Breast epithelium (tissue), 3 donors: ENCODE results near the gene ART4.

Experiments
- POLR2A ChIP-seq: fragments of 450-650 bp; IDR thresholded peaks from one replicate; pipeline ENCODE4 v1.6.1; 2016; ENCODE audit warnings: antibody characterized with exemption, mild to moderate bottlenecking, moderate library complexity
- POLR2AphosphoS5 ChIP-seq, 3 donors: sonication (generic); formaldehyde crosslinking; IDR thresholded peaks; one replicate each; pipeline ENCODE4 v1.6.1; 2017; ENCODE audit warnings: antibody characterized with exemption in 3 of 3
- TF ChIP-seq, protein P1 (sequence below), 3 donors: fragments of 450-650 bp; IDR thresholded peaks; one replicate each; pipeline ENCODE4 v1.5.1; 2016 to 2017; ENCODE audit warnings: antibody characterized with exemption in 3 of 3, mild to moderate bottlenecking in 3 of 3, moderate library complexity in 3 of 3

DNA sequence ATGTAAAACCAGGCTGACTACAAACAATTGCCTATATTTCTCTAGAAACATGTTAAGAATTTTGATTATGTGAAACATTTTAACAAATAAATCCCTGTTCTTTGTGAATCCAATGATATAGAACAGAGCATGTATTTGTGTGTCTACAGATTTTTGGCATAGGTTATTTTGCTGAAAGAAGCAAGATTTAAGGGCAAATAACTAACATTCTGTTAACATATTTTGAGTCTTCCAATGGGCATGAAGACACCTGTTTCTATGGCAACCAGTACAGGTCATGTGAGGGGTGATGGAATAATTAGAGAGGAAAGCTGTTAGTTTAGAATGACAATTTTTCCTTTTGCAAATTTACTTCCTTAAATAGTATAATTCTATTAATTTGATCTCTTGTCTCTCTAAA, 8.8 kb downstream of the ART4 start:
- TF ChIP-seq, protein P1, sequence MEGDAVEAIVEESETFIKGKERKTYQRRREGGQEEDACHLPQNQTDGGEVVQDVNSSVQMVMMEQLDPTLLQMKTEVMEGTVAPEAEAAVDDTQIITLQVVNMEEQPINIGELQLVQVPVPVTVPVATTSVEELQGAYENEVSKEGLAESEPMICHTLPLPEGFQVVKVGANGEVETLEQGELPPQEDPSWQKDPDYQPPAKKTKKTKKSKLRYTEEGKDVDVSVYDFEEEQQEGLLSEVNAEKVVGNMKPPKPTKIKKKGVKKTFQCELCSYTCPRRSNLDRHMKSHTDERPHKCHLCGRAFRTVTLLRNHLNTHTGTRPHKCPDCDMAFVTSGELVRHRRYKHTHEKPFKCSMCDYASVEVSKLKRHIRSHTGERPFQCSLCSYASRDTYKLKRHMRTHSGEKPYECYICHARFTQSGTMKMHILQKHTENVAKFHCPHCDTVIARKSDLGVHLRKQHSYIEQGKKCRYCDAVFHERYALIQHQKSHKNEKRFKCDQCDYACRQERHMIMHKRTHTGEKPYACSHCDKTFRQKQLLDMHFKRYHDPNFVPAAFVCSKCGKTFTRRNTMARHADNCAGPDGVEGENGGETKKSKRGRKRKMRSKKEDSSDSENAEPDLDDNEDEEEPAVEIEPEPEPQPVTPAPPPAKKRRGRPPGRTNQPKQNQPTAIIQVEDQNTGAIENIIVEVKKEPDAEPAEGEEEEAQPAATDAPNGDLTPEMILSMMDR (IDR thresholded peaks at IDR 0.05) = no peak
- TF ChIP-seq POLR2A = no peak
- no peak for TF ChIP-seq POLR2AphosphoS5 (IDR thresholded peaks at IDR 0.05)
